Measurements from ENCODE around the gene PTPN14. TPM values are rescaled to one million over a fixed set of nuclear protein-coding genes. Genes with fewer than 3 reads are reported as not detected.

Gene PTPN14
- total and polyA plus RNA-seq, 2 experiments from 2014 or later: 18.7 to 70.2 TPM

- TF ChIP-seq, protein P1, sequence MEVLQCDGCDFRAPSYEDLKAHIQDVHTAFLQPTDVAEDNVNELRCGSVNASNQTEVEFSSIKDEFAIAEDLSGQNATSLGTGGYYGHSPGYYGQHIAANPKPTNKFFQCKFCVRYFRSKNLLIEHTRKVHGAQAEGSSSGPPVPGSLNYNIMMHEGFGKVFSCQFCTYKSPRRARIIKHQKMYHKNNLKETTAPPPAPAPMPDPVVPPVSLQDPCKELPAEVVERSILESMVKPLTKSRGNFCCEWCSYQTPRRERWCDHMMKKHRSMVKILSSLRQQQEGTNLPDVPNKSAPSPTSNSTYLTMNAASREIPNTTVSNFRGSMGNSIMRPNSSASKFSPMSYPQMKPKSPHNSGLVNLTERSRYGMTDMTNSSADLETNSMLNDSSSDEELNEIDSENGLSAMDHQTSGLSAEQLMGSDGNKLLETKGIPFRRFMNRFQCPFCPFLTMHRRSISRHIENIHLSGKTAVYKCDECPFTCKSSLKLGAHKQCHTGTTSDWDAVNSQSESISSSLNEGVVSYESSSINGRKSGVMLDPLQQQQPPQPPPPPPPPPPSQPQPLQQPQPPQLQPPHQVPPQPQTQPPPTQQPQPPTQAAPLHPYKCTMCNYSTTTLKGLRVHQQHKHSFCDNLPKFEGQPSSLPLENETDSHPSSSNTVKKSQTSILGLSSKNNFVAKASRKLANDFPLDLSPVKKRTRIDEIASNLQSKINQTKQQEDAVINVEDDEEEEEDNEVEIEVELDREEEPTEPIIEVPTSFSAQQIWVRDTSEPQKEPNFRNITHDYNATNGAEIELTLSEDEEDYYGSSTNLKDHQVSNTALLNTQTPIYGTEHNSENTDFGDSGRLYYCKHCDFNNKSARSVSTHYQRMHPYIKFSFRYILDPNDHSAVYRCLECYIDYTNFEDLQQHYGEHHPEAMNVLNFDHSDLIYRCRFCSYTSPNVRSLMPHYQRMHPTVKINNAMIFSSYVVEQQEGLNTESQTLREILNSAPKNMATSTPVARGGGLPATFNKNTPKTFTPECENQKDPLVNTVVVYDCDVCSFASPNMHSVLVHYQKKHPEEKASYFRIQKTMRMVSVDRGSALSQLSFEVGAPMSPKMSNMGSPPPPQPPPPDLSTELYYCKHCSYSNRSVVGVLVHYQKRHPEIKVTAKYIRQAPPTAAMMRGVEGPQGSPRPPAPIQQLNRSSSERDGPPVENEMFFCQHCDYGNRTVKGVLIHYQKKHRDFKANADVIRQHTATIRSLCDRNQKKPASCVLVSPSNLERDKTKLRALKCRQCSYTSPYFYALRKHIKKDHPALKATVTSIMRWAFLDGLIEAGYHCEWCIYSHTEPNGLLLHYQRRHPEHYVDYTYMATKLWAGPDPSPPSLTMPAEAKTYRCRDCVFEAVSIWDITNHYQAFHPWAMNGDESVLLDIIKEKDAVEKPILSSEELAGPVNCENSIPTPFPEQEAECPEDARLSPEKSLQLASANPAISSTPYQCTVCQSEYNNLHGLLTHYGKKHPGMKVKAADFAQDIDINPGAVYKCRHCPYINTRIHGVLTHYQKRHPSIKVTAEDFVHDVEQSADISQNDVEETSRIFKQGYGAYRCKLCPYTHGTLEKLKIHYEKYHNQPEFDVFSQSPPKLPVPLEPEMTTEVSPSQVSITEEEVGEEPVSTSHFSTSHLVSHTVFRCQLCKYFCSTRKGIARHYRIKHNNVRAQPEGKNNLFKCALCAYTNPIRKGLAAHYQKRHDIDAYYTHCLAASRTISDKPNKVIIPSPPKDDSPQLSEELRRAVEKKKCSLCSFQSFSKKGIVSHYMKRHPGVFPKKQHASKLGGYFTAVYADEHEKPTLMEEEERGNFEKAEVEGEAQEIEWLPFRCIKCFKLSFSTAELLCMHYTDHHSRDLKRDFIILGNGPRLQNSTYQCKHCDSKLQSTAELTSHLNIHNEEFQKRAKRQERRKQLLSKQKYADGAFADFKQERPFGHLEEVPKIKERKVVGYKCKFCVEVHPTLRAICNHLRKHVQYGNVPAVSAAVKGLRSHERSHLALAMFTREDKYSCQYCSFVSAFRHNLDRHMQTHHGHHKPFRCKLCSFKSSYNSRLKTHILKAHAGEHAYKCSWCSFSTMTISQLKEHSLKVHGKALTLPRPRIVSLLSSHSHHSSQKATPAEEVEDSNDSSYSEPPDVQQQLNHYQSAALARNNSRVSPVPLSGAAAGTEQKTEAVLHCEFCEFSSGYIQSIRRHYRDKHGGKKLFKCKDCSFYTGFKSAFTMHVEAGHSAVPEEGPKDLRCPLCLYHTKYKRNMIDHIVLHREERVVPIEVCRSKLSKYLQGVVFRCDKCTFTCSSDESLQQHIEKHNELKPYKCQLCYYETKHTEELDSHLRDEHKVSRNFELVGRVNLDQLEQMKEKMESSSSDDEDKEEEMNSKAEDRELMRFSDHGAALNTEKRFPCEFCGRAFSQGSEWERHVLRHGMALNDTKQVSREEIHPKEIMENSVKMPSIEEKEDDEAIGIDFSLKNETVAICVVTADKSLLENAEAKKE (CRISPR knock-in tag; IDR thresholded peaks at IDR 0.05): no peak
- TF ChIP-seq ZNF331 (CRISPR knock-in tag; IDR thresholded peaks at IDR 0.05; ENCODE audit: low read depth): no peak
- no peak for TF ChIP-seq EZH2 (IDR thresholded peaks at IDR 0.05; ENCODE audit: low read depth, unreplicated experiment)
- TF ChIP-seq CREB1 (CRISPR knock-in tag; IDR thresholded peaks at IDR 0.05; ENCODE audit: low read depth): no peak
- TF ChIP-seq, protein P2, sequence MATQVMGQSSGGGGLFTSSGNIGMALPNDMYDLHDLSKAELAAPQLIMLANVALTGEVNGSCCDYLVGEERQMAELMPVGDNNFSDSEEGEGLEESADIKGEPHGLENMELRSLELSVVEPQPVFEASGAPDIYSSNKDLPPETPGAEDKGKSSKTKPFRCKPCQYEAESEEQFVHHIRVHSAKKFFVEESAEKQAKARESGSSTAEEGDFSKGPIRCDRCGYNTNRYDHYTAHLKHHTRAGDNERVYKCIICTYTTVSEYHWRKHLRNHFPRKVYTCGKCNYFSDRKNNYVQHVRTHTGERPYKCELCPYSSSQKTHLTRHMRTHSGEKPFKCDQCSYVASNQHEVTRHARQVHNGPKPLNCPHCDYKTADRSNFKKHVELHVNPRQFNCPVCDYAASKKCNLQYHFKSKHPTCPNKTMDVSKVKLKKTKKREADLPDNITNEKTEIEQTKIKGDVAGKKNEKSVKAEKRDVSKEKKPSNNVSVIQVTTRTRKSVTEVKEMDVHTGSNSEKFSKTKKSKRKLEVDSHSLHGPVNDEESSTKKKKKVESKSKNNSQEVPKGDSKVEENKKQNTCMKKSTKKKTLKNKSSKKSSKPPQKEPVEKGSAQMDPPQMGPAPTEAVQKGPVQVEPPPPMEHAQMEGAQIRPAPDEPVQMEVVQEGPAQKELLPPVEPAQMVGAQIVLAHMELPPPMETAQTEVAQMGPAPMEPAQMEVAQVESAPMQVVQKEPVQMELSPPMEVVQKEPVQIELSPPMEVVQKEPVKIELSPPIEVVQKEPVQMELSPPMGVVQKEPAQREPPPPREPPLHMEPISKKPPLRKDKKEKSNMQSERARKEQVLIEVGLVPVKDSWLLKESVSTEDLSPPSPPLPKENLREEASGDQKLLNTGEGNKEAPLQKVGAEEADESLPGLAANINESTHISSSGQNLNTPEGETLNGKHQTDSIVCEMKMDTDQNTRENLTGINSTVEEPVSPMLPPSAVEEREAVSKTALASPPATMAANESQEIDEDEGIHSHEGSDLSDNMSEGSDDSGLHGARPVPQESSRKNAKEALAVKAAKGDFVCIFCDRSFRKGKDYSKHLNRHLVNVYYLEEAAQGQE (IDR thresholded peaks at IDR 0.05; ENCODE audit: unreplicated experiment): no peak
- TF ChIP-seq POLR2AphosphoS5 (IDR thresholded peaks at IDR 0.05; ENCODE audit: low read depth): no peak
- no peak for TF ChIP-seq ZNF114 (CRISPR knock-in tag; IDR thresholded peaks at IDR 0.05)
Measured at GRCh38 chr1:214574598-214575411, 23.4 kb upstream of the PTPN14 start (continued).

Measured in GM23338 (cell line).